ENCODE data around the gene TUBA4B.

The TUBA4B gene

DNA sequence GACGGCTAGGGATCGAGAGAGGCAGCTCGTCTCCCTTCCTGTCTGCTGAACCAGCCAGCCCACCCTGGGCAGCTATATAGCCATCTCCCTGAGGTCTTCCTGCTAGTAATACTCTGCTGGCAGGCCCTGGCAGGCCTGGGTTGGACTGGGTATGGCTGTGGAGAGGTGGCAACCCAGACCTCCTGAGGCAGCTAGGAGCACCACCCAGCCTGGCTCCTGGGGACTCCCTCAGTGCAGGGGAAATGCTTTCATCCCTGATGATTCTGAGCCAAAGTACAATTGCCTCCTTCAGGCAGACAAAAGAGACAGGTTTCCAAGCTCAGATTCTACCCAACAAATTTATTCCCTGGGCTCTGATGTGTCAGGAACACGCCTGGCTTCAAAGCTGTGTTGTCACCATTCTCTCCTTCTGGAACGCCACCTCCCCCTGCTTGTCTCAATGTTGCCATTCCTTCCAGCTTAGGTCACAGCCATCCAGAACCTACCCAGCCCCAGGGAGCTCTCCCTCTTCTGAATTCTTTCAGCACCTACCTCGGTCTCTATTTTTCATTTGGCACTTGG, 21.4 kb downstream of the TUBA4B start:
- no peak for TF ChIP-seq PATZ1 (CRISPR knock-in tag; IDR thresholded peaks at IDR 0.05; ENCODE audit: borderline replicate concordance)
- no peak for TF ChIP-seq TOX (CRISPR knock-in tag; IDR thresholded peaks at IDR 0.05; ENCODE audit: borderline replicate concordance)
- TF ChIP-seq ZNF565 (CRISPR knock-in tag; conservative IDR thresholded peaks at IDR 0.05; ENCODE audit: low read depth): no peak
- TF ChIP-seq CSRNP3 (CRISPR knock-in tag; IDR thresholded peaks at IDR 0.05): no peak
- TF ChIP-seq PPARA (CRISPR knock-in tag; IDR thresholded peaks at IDR 0.05; ENCODE audit: borderline replicate concordance): no peak
- no peak for TF ChIP-seq BACH2 (CRISPR knock-in tag; IDR thresholded peaks at IDR 0.05; ENCODE audit: borderline replicate concordance)
- TF ChIP-seq ARNTL (CRISPR knock-in tag; IDR thresholded peaks at IDR 0.05; ENCODE audit: borderline replicate concordance, low read depth): no peak
- TF ChIP-seq RARB (CRISPR knock-in tag; IDR thresholded peaks at IDR 0.05): no peak
- TF ChIP-seq GLIS3 (CRISPR knock-in tag; IDR thresholded peaks at IDR 0.05): no peak
- no peak for TF ChIP-seq CSDC2 (CRISPR knock-in tag; IDR thresholded peaks at IDR 0.05)
- no peak for TF ChIP-seq ZFP30 (CRISPR knock-in tag; IDR thresholded peaks at IDR 0.05)
- TF ChIP-seq OSR1 (CRISPR knock-in tag; IDR thresholded peaks at IDR 0.05): no peak
- TF ChIP-seq, protein P1, sequence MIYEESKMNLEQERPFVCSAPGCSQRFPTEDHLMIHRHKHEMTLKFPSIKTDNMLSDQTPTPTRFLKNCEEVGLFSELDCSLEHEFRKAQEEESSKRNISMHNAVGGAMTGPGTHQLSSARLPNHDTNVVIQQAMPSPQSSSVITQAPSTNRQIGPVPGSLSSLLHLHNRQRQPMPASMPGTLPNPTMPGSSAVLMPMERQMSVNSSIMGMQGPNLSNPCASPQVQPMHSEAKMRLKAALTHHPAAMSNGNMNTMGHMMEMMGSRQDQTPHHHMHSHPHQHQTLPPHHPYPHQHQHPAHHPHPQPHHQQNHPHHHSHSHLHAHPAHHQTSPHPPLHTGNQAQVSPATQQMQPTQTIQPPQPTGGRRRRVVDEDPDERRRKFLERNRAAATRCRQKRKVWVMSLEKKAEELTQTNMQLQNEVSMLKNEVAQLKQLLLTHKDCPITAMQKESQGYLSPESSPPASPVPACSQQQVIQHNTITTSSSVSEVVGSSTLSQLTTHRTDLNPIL (CRISPR knock-in tag; IDR thresholded peaks at IDR 0.05; ENCODE audit: low read depth): no peak
- no peak for TF ChIP-seq ZFP3 (CRISPR knock-in tag; IDR thresholded peaks at IDR 0.05)
- TF ChIP-seq ZNF70 (CRISPR knock-in tag; IDR thresholded peaks at IDR 0.05): no peak
- TF ChIP-seq POU6F1 (CRISPR knock-in tag; IDR thresholded peaks at IDR 0.05; ENCODE audit: borderline replicate concordance, low read depth): no peak
- ATAC-seq: peak; percentile 25

DNA sequence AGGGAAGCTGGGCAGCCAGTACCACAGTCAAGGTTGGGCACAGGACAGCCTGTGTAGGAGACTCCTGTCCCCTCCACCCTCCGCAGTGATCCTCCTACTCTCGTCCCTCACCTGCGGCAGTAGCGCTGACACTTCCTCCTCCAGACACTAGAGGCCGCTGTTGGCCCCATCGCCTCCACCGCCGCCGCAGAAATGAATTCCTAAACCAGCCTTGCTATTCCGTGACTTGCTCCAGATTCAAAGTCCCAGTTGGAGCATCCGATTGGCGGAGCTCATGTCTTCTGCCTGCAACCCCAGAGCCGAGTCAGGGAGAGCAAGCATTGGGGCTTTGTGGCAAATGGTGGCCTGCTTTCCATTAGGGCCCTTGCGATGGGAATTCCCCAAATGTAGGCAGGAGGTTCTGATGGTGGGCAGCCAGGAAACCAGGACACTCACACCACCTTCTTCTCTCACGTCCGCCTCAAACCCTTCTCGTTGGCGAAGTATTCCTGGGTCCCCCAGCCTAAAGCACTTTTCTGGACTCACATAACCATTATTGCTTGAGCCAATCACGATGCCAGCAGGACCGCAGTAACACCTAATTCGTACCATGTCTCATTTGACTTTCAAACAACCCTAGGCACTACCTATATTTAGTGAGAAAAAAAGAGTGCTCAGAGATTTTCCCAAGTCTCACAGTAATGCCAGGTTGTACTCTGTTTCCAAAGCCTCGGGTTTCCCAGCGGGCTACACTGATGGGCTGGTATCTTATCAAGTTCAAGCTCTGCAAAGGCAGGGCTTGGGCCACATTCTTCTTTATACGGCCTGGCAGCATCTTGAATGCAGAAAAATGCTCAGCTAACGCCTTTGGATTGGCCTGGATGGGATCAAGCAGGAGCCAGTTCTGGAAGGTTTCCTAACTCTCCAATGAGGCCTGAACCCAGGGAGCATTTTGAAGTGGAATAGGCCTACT, 24.9 kb downstream of the TUBA4B start:
- TF ChIP-seq ZNF565 (CRISPR knock-in tag; conservative IDR thresholded peaks at IDR 0.05; ENCODE audit: low read depth) (no peak), ZFP3 (CRISPR knock-in tag; IDR thresholded peaks at IDR 0.05) (no peak), PPARA (CRISPR knock-in tag; IDR thresholded peaks at IDR 0.05; ENCODE audit: borderline replicate concordance) (no peak), GLIS3 (CRISPR knock-in tag; IDR thresholded peaks at IDR 0.05) (no peak)
- TF ChIP-seq, protein P2, sequence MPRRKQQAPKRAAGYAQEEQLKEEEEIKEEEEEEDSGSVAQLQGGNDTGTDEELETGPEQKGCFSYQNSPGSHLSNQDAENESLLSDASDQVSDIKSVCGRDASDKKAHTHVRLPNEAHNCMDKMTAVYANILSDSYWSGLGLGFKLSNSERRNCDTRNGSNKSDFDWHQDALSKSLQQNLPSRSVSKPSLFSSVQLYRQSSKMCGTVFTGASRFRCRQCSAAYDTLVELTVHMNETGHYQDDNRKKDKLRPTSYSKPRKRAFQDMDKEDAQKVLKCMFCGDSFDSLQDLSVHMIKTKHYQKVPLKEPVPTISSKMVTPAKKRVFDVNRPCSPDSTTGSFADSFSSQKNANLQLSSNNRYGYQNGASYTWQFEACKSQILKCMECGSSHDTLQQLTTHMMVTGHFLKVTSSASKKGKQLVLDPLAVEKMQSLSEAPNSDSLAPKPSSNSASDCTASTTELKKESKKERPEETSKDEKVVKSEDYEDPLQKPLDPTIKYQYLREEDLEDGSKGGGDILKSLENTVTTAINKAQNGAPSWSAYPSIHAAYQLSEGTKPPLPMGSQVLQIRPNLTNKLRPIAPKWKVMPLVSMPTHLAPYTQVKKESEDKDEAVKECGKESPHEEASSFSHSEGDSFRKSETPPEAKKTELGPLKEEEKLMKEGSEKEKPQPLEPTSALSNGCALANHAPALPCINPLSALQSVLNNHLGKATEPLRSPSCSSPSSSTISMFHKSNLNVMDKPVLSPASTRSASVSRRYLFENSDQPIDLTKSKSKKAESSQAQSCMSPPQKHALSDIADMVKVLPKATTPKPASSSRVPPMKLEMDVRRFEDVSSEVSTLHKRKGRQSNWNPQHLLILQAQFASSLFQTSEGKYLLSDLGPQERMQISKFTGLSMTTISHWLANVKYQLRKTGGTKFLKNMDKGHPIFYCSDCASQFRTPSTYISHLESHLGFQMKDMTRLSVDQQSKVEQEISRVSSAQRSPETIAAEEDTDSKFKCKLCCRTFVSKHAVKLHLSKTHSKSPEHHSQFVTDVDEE (CRISPR knock-in tag; IDR thresholded peaks at IDR 0.05): no peak
- peak; percentile 44 for ATAC-seq

DNA sequence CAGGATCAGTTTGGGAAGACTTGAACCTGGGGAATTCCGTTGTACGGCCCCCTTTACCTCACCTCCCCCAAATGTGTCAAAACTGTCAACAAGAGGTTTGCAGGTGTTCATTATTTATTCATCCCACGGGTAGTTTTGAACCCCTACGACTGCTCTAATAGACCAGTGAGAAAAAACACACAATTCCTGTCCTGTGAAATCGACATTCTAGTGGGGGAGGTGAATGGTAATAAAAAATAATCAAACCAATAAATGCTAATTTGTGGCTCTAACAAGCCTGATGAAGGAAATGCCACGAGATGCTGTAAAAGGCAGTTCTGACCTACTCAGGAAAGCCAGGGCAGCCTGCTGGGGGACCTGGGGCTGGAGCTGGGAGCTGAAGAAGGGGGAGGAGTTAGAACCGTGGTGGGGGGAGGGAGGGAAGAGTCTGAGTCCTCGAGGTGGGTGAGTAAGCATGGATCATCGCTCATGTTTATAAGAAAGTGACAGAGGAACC, 25.7 kb downstream of the TUBA4B start:
- ATAC-seq: peak; percentile 62
- TF ChIP-seq ZNF70 (CRISPR knock-in tag; IDR thresholded peaks at IDR 0.05): no peak
- no peak for TF ChIP-seq ESRRG (CRISPR knock-in tag; IDR thresholded peaks at IDR 0.05)
- TF ChIP-seq ZFP3 (CRISPR knock-in tag; IDR thresholded peaks at IDR 0.05): no peak
- no peak for TF ChIP-seq ARNTL (CRISPR knock-in tag; IDR thresholded peaks at IDR 0.05; ENCODE audit: borderline replicate concordance, low read depth)
- TF ChIP-seq CSDC2 (CRISPR knock-in tag; IDR thresholded peaks at IDR 0.05): no peak
- TF ChIP-seq PATZ1 (CRISPR knock-in tag; IDR thresholded peaks at IDR 0.05; ENCODE audit: borderline replicate concordance): no peak
- no peak for TF ChIP-seq TOX (CRISPR knock-in tag; IDR thresholded peaks at IDR 0.05; ENCODE audit: borderline replicate concordance)
- TF ChIP-seq PPARA (CRISPR knock-in tag; IDR thresholded peaks at IDR 0.05; ENCODE audit: borderline replicate concordance): no peak
- TF ChIP-seq CSRNP3 (CRISPR knock-in tag; IDR thresholded peaks at IDR 0.05): no peak
- TF ChIP-seq TCF4 (CRISPR knock-in tag; IDR thresholded peaks at IDR 0.05; ENCODE audit: borderline replicate concordance): no peak
- TF ChIP-seq SNAI2 (CRISPR knock-in tag; IDR thresholded peaks at IDR 0.05): no peak
